Measurements from ENCODE around the gene PACS1. TPM values are rescaled to one million over a fixed set of nuclear protein-coding genes. Genes with fewer than 3 reads are reported as not detected.
"Not testable (repeated sequence)": the region's sequence is repeated elsewhere in the genome, so short reads cannot be mapped to it uniquely, and the experiment has no call there.

Gene PACS1
- total RNA-seq, 5 donors from 2014 or later (not counting 1 experiment from before 2014, with no cell fraction given) = 222 to 268 (median 236) TPM

- POLR2A ChIA-PET; H3K4me3 Mint-ChIP-seq; CTCF ChIA-PET; H3K36me3 ChIP-seq (ENCODE audit: control insufficient read depth in 2 of 2, extremely low read depth in 1 of 2, insufficient read depth in 1 of 2, low read length in 1 of 2); H3K9me3 Mint-ChIP-seq; ATAC-seq (replicated peaks in 1 of 4); H3K27ac Mint-ChIP-seq; H3K4me3 ChIP-seq (ENCODE audit: control insufficient read depth in 1 of 2, extremely low read depth in 1 of 2, low read length in 1 of 2); DNase-seq; H3K27me3 Mint-ChIP-seq; H3K27me3 ChIP-seq (replicated peaks in 1 of 2; ENCODE audit: control insufficient read depth in 2 of 2, extremely low read depth in 1 of 2, insufficient read depth in 2 of 2, low read length in 1 of 2); H3K9me3 ChIP-seq; H3K27ac ChIP-seq (ENCODE audit: low read length): not testable (repeated sequence)
- peaks cover 20% of the 10 kb centered on the region for H3K36me3 Mint-ChIP-seq
- WGBS (ENCODE audit: insufficient coverage) = no CpG with 5 or more reads among the region's 2 CpGs
- peaks cover 13 to 22% of the 10 kb centered on the region in 2 experiments for H3K4me1 ChIP-seq (ENCODE audit: control insufficient read depth in 1 of 2, extremely low read depth in 1 of 2, insufficient read depth in 2 of 2, low read length in 2 of 2)
- peaks cover 47 to 53% (median 48%) of the 10 kb centered on the region in 3 donors for H3K4me1 Mint-ChIP-seq
Observed at GRCh38 chr11:66092125-66092524, 22.1 kb downstream of the PACS1 start.

GRCh38 chr11:66099746-66100145, 29.7 kb downstream of the PACS1 start:
- CTCF ChIA-PET; H3K4me3 ChIP-seq (ENCODE audit: control insufficient read depth in 1 of 2, extremely low read depth in 1 of 2, low read length in 1 of 2); POLR2A ChIA-PET; DNase-seq; H3K9me3 Mint-ChIP-seq; H3K9me3 ChIP-seq; H3K36me3 Mint-ChIP-seq; H3K27me3 Mint-ChIP-seq; ATAC-seq (replicated peaks in 1 of 4); H3K36me3 ChIP-seq (ENCODE audit: control insufficient read depth in 2 of 2, extremely low read depth in 1 of 2, insufficient read depth in 1 of 2, low read length in 1 of 2); H3K27me3 ChIP-seq (replicated peaks in 1 of 2; ENCODE audit: control insufficient read depth in 2 of 2, extremely low read depth in 1 of 2, insufficient read depth in 2 of 2, low read length in 1 of 2): not testable (repeated sequence)
- peak overlapping the region in 1 of 3 donors; percentile 83 for H3K4me3 Mint-ChIP-seq
- 100% methylated on average over 2 of the region's 10 CpGs for WGBS (ENCODE audit: insufficient coverage)
- Histone ChIP-seq H3K4me1 (ENCODE audit: control insufficient read depth in 1 of 2, extremely low read depth in 1 of 2, insufficient read depth in 2 of 2, low read length in 2 of 2) (peaks cover 31 to 59% of the 10 kb centered on the region in 2 experiments), H3K27ac (ENCODE audit: low read length) (peak overlapping the region; percentile 75)
- H3K27ac Mint-ChIP-seq = peak overlapping the region; percentile 91 to 92
- peaks cover 62 to 73% (median 70%) of the 10 kb centered on the region in 3 donors for H3K4me1 Mint-ChIP-seq

- no peaks in the 10 kb centered on the region for H3K27me3 ChIP-seq (replicated peaks in 1 of 2; ENCODE audit: control insufficient read depth in 2 of 2, extremely low read depth in 1 of 2, insufficient read depth in 2 of 2, low read length in 1 of 2)
- Mint-ChIP-seq H3K27me3 (no peaks in the 10 kb centered on the region), H3K4me1 (peaks cover 67 to 80% (median 77%) of the 10 kb centered on the region in 3 donors), H3K9me3 (no peaks in the 10 kb centered on the region), H3K4me3 (peak overlapping the region; percentile 76 to 83 (median 79)), H3K27ac (peak overlapping the region; percentile 91 to 92), H3K36me3 (peaks cover 9% of the 10 kb centered on the region)
- ATAC-seq (replicated peaks in 1 of 4) (peak; percentile 96 to 97 (median 96)), DNase-seq (peak; percentile 45 to 84 (median 69))
- WGBS (ENCODE audit: insufficient coverage) = 2% methylated on average over 5 of the region's 14 CpGs
- peak overlapping the region; percentile 75 for H3K27ac ChIP-seq (ENCODE audit: low read length)
- H3K4me3 ChIP-seq (ENCODE audit: control insufficient read depth in 1 of 2, extremely low read depth in 1 of 2, low read length in 1 of 2) = peak overlapping the region; percentile 38 to 57
- H3K9me3 ChIP-seq = no peaks in the 10 kb centered on the region
- H3K4me1 ChIP-seq (ENCODE audit: control insufficient read depth in 1 of 2, extremely low read depth in 1 of 2, insufficient read depth in 2 of 2, low read length in 2 of 2) = peaks cover 37 to 64% of the 10 kb centered on the region in 2 experiments
- ChIA-PET POLR2A (interaction anchor here (0.5 to 0.6 kb wide), 3 partner anchors 18 to 273 kb away, joined by 3 to 4 read pairs (median 3); no protein-coding TSS in a partner anchor), CTCF (interaction anchor here in 1 of 2 donors (1.0 to 1.5 kb wide), 3 partner anchors 11 to 32 kb away, joined by 3 to 7 read pairs (median 3); no protein-coding TSS in a partner anchor)
- no peaks in the 10 kb centered on the region for H3K36me3 ChIP-seq (ENCODE audit: control insufficient read depth in 2 of 2, extremely low read depth in 1 of 2, insufficient read depth in 1 of 2, low read length in 1 of 2)
Observed at GRCh38 chr11:66100272-66101065, 30.4 kb downstream of the PACS1 start.

- ChIA-PET CTCF (interaction anchor here in 1 of 2 donors (1.0 to 1.5 kb wide), 3 partner anchors 10 to 33 kb away, joined by 3 to 7 read pairs (median 3); no protein-coding TSS in a partner anchor), POLR2A (interaction anchor here (0.5 to 0.6 kb wide), 3 partner anchors 18 to 273 kb away, joined by 3 to 4 read pairs (median 3); no protein-coding TSS in a partner anchor)
- peaks cover 73 to 84% (median 83%) of the 10 kb centered on the region in 3 donors for H3K4me1 Mint-ChIP-seq
- ATAC-seq (replicated peaks in 1 of 4) = peak; percentile 45 to 72 (median 54)
- no peaks in the 10 kb centered on the region for H3K9me3 Mint-ChIP-seq
- H3K27me3 Mint-ChIP-seq = no peaks in the 10 kb centered on the region
- Histone ChIP-seq H3K36me3 (ENCODE audit: control insufficient read depth in 2 of 2, extremely low read depth in 1 of 2, insufficient read depth in 1 of 2, low read length in 1 of 2) (no peaks in the 10 kb centered on the region), H3K4me3 (ENCODE audit: control insufficient read depth in 1 of 2, extremely low read depth in 1 of 2, low read length in 1 of 2) (peak overlapping the region; percentile 38 to 57), H3K27me3 (replicated peaks in 1 of 2; ENCODE audit: control insufficient read depth in 2 of 2, extremely low read depth in 1 of 2, insufficient read depth in 2 of 2, low read length in 1 of 2) (no peaks in the 10 kb centered on the region), H3K4me1 (ENCODE audit: control insufficient read depth in 1 of 2, extremely low read depth in 1 of 2, insufficient read depth in 2 of 2, low read length in 2 of 2) (peaks cover 40 to 68% of the 10 kb centered on the region in 2 experiments), H3K27ac (ENCODE audit: low read length) (peak overlapping the region; percentile 75), H3K9me3 (no peaks in the 10 kb centered on the region)
- DNase-seq = peak in 1 of 35 experiments; percentile 52
- peak overlapping the region; percentile 76 to 83 (median 79) for H3K4me3 Mint-ChIP-seq
- no CpG with 5 or more reads among the region's 3 CpGs for WGBS (ENCODE audit: insufficient coverage)
- peaks cover 9% of the 10 kb centered on the region for H3K36me3 Mint-ChIP-seq
- peak overlapping the region; percentile 91 to 92 for H3K27ac Mint-ChIP-seq
Observed at GRCh38 chr11:66101066-66101464, 31.0 kb downstream of the PACS1 start.

GRCh38 chr11:66104057-66104638, 34.1 kb downstream of the PACS1 start:
- ChIA-PET CTCF (no interaction called here), POLR2A (no interaction called here)
- ATAC-seq (replicated peaks in 1 of 4) (no peak), DNase-seq (no peak)
- no peaks in the 10 kb centered on the region for H3K27me3 Mint-ChIP-seq
- H3K4me1 Mint-ChIP-seq = peaks cover 77 to 85% (median 84%) of the 10 kb centered on the region in 3 donors
- H3K36me3 Mint-ChIP-seq = peaks cover 19% of the 10 kb centered on the region
- no peaks in the 10 kb centered on the region for H3K9me3 ChIP-seq
- H3K27me3 ChIP-seq (replicated peaks in 1 of 2; ENCODE audit: control insufficient read depth in 2 of 2, extremely low read depth in 1 of 2, insufficient read depth in 2 of 2, low read length in 1 of 2) = no peaks in the 10 kb centered on the region
- H3K36me3 ChIP-seq (ENCODE audit: control insufficient read depth in 2 of 2, extremely low read depth in 1 of 2, insufficient read depth in 1 of 2, low read length in 1 of 2) = peaks cover 0 to 4% of the 10 kb centered on the region in 2 donors
- no peak overlapping the region for H3K4me3 ChIP-seq (ENCODE audit: control insufficient read depth in 1 of 2, extremely low read depth in 1 of 2, low read length in 1 of 2)
- H3K4me1 ChIP-seq (ENCODE audit: control insufficient read depth in 1 of 2, extremely low read depth in 1 of 2, insufficient read depth in 2 of 2, low read length in 2 of 2) = peaks cover 51 to 84% of the 10 kb centered on the region in 2 experiments
- no peaks in the 10 kb centered on the region for H3K9me3 Mint-ChIP-seq
- WGBS (ENCODE audit: insufficient coverage) = 73% methylated on average over 2 of the region's 4 CpGs
- H3K27ac ChIP-seq (ENCODE audit: low read length) = peak overlapping the region; percentile 55
- H3K27ac Mint-ChIP-seq = peak overlapping the region; percentile 92 to 93
- H3K4me3 Mint-ChIP-seq = peak overlapping the region in 2 of 3 donors; percentile 1 to 25

All from T-cell (primary cell).